Right cardiac atrium (tissue), 5 donors: ENCODE data around the gene LHCGR. TPM values are rescaled to one million over a fixed set of nuclear protein-coding genes. Genes with fewer than 3 reads are reported as not detected.

ENCODE experiments used
- ATAC-seq, 2 donors: fragments of 200-7000 bp; cut with Tn5 transposase; one replicate each; pipeline versions ENCODE4 v1.8.0 to v1.9.1; 2020; ENCODE audit warnings: moderate library complexity in 2 of 2, mild to moderate bottlenecking in 1 of 2
- DNase-seq, 3 donors: peaks; one replicate each; pipeline ENCODE4 v3.0.0-alpha.2; 2020
- H3K27ac ChIP-seq: one replicate; pipeline ENCODE4 v1.5.1; 2013; ENCODE audit warnings: mild to moderate bottlenecking, low read length, control low read depth, moderate library complexity
- H3K27me3 ChIP-seq: one replicate; pipeline ENCODE4 v1.6.1; 2013; ENCODE audit not compliant: control insufficient read depth, insufficient read depth
- H3K4me1 ChIP-seq: one replicate; pipeline ENCODE4 v1.6.1; 2013; ENCODE audit warnings: low read length; ENCODE audit not compliant: control insufficient read depth, insufficient read depth
- H3K4me3 ChIP-seq: one replicate; pipeline ENCODE4 v1.5.1; 2013; ENCODE audit warnings: low read length, control low read depth
- H3K9me3 ChIP-seq: one replicate; pipeline ENCODE4 v1.6.1; 2013; ENCODE audit warnings: low read length; ENCODE audit not compliant: control insufficient read depth
- WGBS: extraction: QIAGEN DNeasy Blood & Tissue Kit; methylation state at CpG from one replicate; pipeline ENCODE4 v1.1.7; 2013; 5-methylcytosine and 5-hydroxymethylcytosine counted together
- intact Hi-C, 4 donors: fragments of 100-400 bp; cut with DNase I; formaldehyde crosslinking; loops; one replicate each; pipeline versions ENCODE4 v1.11.0 to v1.14.0; 2022 to 2023
- long read RNA-seq, 4 donors: library from polyadenylated mRNA; unstranded; transcript quantifications; one replicate each; pipeline ENCODE4 v2.0.0, GENCODE V29; 2020 to 2021
- polyA plus RNA-seq: library from polyadenylated mRNA; stranded (reverse); fragments of 200-250 nt; gene quantifications from one replicate; pipeline ENCODE4 v1.2.3, GENCODE V29; 2013
- total RNA-seq, 4 donors: library from RNA; stranded (reverse); fragmentation: NEBNext Ultra II Directional; extraction: Animal tissue kit (Norgen Biotek cat#: 25700); gene quantifications; one replicate each; pipeline ENCODE4 v1.2.1, GENCODE V29; 2021
- donor health status: healthy with polysubstance abuse.
- donor health status: DM: no; HTN: yes; CAD: no.
- donor health status: DM: no; HTN: no; CAD: no.
- donor health status: DM: no; HTN: yes; CAD: no; lungs with severe emphysema.
- donor health status: DM: yes; HTN: yes; CAD: no.

Gene LHCGR
- not detected for total RNA-seq
- 0.07 TPM for polyA plus RNA-seq
- long read RNA-seq, donor 1, result 0 reads
- long read RNA-seq, donor 2, result 0 reads
- long read RNA-seq, donor 3, result 0 reads
- long read RNA-seq, donor 4, result 0 reads

DNA sequence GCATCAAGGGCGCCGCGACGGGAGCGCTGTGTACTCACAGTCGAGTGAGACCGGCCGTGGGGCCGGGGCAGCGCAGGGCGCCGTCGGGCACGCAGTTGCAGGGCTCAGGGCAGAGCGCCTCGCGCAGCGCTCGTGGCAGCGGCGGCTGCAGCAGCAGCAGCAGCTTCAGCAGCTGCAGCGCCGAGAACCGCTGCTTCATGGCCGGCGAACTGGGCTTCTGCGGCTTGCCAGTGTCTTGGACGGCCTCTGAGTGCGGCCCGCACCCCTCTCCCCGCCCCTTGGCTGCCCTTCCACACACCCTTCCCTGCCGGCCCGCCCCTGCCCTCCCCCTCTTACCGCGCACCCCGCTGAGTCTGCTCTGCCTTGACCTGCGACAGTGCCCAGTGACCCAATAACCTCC, at the start of gene LHCGR:
Gene LHCGR (minus strand): TSS at position 252 of the 400 bp plus-strand sequence. CDS start 53 bp downstream, at position 199.
- Histone ChIP-seq H3K9me3 (no peaks in the 10 kb centered on the region), H3K4me1 (no peaks in the 10 kb centered on the region), H3K4me3 (no peak within 1 kb of the TSS), H3K27ac (no peak within 1 kb of the TSS), H3K27me3 (no peaks in the 10 kb centered on the region)
- intact Hi-C loops, result no loop called here
- ATAC-seq (peak; percentile 55 to 77), DNase-seq (peak; percentile 9 to 71 (median 64))
- WGBS, result 3% methylated on average over 37 of the region's 37 CpGs

DNA sequence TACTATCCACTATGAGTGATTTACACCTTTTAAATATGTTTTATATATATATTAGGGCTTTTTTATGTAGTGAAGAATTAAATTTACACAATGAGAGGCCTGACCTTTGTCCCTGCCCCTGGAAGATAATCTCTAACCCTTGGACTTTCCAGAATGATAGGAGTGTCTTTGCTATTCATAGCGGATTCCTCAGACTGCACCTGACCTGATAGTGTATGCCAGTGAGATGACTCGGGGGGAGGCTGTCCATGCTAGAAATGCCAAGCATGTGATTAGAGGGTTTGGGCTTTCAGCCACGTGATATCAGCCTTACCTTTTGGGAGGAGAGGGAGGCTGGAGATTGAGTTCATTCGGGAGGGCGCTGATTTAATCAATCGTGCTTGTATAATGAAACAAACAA, 44.1 kb upstream of the LHCGR start:
- intact Hi-C loops, result no loop called here
- no peaks in the 10 kb centered on the region for H3K9me3 ChIP-seq
- H3K4me3 ChIP-seq, result no peak overlapping the region
- H3K4me1 ChIP-seq, result no peaks in the 10 kb centered on the region
- no peaks in the 10 kb centered on the region for H3K27me3 ChIP-seq
- 54% methylated on average over 6 of the region's 6 CpGs for WGBS
- no peak overlapping the region for H3K27ac ChIP-seq
- DNase-seq (no peak), ATAC-seq (no peak)

- no peaks in the 10 kb centered on the region for H3K4me1 ChIP-seq
- H3K4me3 ChIP-seq, result no peak overlapping the region
- intact Hi-C loops, result no loop called here
- H3K27me3 ChIP-seq, result no peaks in the 10 kb centered on the region
- ATAC-seq (peak in 1 of 2 donors; percentile 47), DNase-seq (no peak)
- H3K27ac ChIP-seq, result no peak overlapping the region
- WGBS, result 26% methylated on average over 2 of the region's 2 CpGs
- no peaks in the 10 kb centered on the region for H3K9me3 ChIP-seq
Observed at GRCh38 chr2:48795065-48795464, 39.5 kb upstream of the LHCGR start.

- intact Hi-C loops, result no loop called here
- 87% methylated on average over 5 of the region's 5 CpGs for WGBS
- Histone ChIP-seq H3K27me3 (no peaks in the 10 kb centered on the region), H3K9me3 (no peaks in the 10 kb centered on the region), H3K4me1 (no peaks in the 10 kb centered on the region), H3K27ac (no peak overlapping the region), H3K4me3 (no peak overlapping the region)
- no peak for DNase-seq
- ATAC-seq, result no peak
Observed at GRCh38 chr2:48793671-48794070, 38.1 kb upstream of the LHCGR start.

DNA sequence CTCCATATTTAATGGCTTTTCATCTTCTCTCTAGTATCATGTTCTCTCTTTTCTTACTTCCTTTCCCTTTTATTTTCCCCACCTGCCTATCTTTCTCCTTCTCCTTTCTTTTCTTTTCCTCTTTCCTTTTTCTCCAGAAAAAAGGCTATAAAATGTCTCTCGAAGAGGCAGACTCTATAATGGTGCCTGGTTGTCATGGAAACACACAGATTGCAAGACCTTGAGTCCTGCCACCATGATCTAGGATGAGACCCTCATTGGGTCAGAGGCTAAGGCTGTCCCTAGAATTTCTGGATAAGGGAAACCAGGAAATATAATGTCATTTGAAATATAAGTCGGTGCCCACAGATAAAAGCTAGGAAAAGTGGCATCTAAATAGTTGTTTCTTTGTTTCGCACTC, 36.5 kb upstream of the LHCGR start:
- intact Hi-C loops, result no loop called here
- Histone ChIP-seq H3K9me3 (no peaks in the 10 kb centered on the region), H3K4me3 (no peak overlapping the region), H3K27me3 (no peaks in the 10 kb centered on the region), H3K4me1 (no peaks in the 10 kb centered on the region), H3K27ac (no peak overlapping the region)
- no peak for ATAC-seq
- no peak for DNase-seq
- 83% methylated on average over 3 of the region's 3 CpGs for WGBS

DNA sequence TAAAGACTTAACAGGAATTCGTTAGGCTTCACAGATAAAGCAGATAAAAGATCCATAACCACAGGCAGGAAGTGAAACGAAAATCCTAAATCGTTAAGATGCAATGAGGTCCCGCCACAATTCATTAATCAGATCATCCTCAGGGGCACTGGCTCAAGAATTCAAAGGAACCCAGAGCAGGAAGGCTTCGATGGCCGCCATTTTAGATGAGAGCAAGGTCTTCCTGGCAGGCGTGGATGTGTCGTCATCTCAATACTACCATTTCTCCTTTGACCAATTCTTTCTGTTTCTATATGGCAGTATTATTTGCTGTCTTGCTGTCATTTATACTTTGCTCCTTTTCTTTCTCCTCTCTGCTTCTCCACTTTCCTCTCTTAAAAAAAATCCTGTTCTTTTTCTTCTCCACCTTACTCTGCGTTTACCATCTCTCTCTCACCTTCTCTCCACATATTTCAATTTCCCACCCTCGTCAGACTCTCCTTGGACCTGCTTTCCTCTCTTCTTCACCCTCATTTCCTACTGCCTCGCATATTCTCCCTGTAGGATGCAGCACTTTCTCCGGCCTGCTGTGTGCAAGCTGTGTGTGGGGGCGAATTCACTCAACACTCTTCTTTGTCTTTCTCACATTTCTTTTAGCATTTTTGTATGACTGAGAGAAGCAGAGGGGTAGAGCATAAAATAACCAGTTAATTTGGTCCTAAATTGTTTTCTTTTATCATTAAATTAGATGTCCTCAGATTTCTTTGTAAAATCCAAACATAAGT, 35.1 kb upstream of the LHCGR start:
- H3K9me3 ChIP-seq, result no peaks in the 10 kb centered on the region
- H3K4me3 ChIP-seq, result no peak overlapping the region
- H3K27ac ChIP-seq, result no peak overlapping the region
- DNase-seq, result no peak
- no peaks in the 10 kb centered on the region for H3K27me3 ChIP-seq
- 78% methylated on average over 13 of the region's 13 CpGs for WGBS
- ATAC-seq, result no peak
- intact Hi-C loops, result no loop called here
- H3K4me1 ChIP-seq, result no peaks in the 10 kb centered on the region

DNA sequence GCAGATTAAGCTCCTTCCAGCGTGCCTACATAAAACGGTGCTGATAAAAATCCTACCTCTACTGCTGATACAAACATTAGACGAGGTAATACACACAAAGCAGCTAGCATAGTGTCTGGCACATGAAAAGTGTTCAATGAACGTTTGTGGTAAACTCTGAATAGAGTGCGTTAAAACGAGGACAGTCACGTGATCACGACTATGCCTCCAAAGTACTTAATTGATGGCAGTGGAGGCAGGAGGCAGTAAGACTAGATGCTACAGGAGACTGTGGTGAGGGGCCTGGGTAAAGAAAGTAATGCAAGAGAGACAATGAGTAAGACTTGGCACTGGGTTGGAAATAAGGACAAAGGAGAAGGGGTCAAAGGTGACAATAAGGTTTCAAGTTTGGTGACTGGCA, 32.1 kb upstream of the LHCGR start:
- ATAC-seq (no peak), DNase-seq (no peak)
- H3K4me1 ChIP-seq, result no peaks in the 10 kb centered on the region
- no peaks in the 10 kb centered on the region for H3K9me3 ChIP-seq
- H3K27me3 ChIP-seq, result no peaks in the 10 kb centered on the region
- intact Hi-C loops, result no loop called here
- no peak overlapping the region for H3K4me3 ChIP-seq
- H3K27ac ChIP-seq, result no peak overlapping the region
- WGBS, result 83% methylated on average over 8 of the region's 8 CpGs

GRCh38 chr2:48781366-48781765, 25.8 kb upstream of the LHCGR start:
- Histone ChIP-seq H3K4me1 (no peaks in the 10 kb centered on the region), H3K27me3 (no peaks in the 10 kb centered on the region), H3K9me3 (no peaks in the 10 kb centered on the region), H3K4me3 (no peak overlapping the region), H3K27ac (no peak overlapping the region)
- WGBS, result 69% methylated on average over 1 of the region's 1 CpG
- ATAC-seq (no peak), DNase-seq (no peak)
- intact Hi-C loops, result no loop called here

- intact Hi-C loops, result no loop called here
- Histone ChIP-seq H3K4me1 (no peaks in the 10 kb centered on the region), H3K27ac (no peak overlapping the region), H3K27me3 (no peaks in the 10 kb centered on the region), H3K9me3 (no peaks in the 10 kb centered on the region), H3K4me3 (no peak overlapping the region)
- ATAC-seq (no peak), DNase-seq (no peak)
- 56% methylated on average over 4 of the region's 4 CpGs for WGBS
Observed at GRCh38 chr2:48779019-48779716, 23.6 kb upstream of the LHCGR start.

DNA sequence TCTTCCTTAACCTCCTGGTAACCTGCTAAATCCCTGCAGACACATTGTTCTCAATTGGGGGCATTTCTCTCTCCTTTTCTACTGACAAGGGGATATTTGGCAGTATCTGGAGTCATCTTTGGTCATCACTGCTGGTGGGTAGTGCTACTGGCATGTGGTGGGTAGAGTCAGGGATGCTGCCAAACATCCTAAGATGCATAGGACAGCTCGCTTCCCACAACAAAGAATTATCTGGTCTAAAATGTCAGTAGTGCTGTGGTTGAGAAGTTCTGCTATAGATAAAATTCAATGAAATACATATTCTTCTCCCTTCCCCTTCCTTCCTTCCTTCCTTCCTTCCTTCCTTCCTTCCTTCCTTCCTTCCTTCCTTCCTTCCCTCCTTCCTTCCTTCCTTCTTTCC, 18.7 kb upstream of the LHCGR start:
- Histone ChIP-seq H3K4me1 (no peaks in the 10 kb centered on the region), H3K27me3 (no peaks in the 10 kb centered on the region), H3K4me3 (no peak overlapping the region), H3K27ac (no peak overlapping the region), H3K9me3 (no peaks in the 10 kb centered on the region)
- no peak for ATAC-seq
- 83% methylated on average over 1 of the region's 1 CpG for WGBS
- intact Hi-C loops, result no loop called here
- no peak for DNase-seq

DNA sequence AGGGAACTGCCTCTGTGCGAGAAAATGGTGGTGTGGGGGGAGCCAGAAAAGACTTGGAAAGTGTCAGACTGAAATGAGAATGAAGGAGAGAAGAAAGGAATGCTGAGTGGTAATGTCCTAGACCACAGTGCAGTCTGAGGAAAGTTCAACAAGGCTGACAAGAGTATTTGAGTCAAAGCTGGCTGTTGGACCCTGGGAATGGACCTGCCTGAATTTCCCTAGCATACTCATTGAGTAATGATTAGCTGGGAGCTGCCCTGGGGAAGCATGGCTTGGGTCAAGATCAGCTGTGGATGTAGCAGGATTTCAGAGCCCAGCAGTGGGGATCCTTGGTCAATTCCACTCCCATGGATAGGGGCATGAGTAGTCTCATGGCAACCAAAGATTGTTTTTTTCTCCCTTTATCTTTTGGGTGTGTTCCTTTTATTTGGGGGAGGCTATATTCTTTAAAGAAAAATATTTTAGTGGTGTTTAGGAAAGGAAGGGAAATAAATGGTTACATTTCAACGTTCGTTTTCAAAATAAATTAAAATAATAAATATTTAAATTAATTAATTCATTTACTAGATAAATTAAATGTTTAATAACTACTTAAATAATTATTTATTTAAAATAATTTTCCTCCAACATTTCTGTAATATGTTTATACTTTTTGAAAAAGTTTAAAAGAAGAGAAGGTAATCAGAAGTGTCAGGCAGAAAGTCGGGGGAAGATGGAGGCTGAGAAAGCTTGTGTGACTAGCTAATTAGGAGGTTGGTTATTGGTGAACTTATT, 15.9 kb upstream of the LHCGR start:
- ATAC-seq (no peak), DNase-seq (no peak)
- no peak overlapping the region for H3K4me3 ChIP-seq
- 90% methylated on average over 4 of the region's 4 CpGs for WGBS
- no peaks in the 10 kb centered on the region for H3K9me3 ChIP-seq
- no peaks in the 10 kb centered on the region for H3K27me3 ChIP-seq
- H3K27ac ChIP-seq, result no peak overlapping the region
- no peaks in the 10 kb centered on the region for H3K4me1 ChIP-seq
- intact Hi-C loops, result no loop called here
